Vagina (tissue), 2 donors: ENCODE data around the gene KRT85.

ENCODE experiments used
- POLR2A ChIP-seq, 2 donors: fragments of 450-650 bp; IDR thresholded peaks; one replicate each; pipeline ENCODE4 v1.6.1; 2017; ENCODE audit warnings: antibody characterized with exemption in 2 of 2, mild to moderate bottlenecking in 2 of 2, moderate library complexity in 2 of 2
- POLR2AphosphoS5 ChIP-seq, 2 donors: sonication (generic); formaldehyde crosslinking; IDR thresholded peaks; one replicate each; pipeline ENCODE4 v1.9.0; 2017; ENCODE audit warnings: antibody characterized with exemption in 2 of 2, mild to moderate bottlenecking in 2 of 2, low read depth in 1 of 2; ENCODE audit not compliant: insufficient read depth in 1 of 2
- TF ChIP-seq, protein P1 (sequence below), 3 experiments: fragments of 450-650 bp in 2 of 3; fragments of 200-600 bp in 1 of 3; sonication (generic) in 1 of 3; IDR thresholded peaks; one replicate each; pipeline ENCODE4 v1.5.1; 2017 to 2019; ENCODE audit warnings: antibody characterized with exemption in 3 of 3, mild to moderate bottlenecking in 2 of 3, moderate library complexity in 2 of 3

DNA sequence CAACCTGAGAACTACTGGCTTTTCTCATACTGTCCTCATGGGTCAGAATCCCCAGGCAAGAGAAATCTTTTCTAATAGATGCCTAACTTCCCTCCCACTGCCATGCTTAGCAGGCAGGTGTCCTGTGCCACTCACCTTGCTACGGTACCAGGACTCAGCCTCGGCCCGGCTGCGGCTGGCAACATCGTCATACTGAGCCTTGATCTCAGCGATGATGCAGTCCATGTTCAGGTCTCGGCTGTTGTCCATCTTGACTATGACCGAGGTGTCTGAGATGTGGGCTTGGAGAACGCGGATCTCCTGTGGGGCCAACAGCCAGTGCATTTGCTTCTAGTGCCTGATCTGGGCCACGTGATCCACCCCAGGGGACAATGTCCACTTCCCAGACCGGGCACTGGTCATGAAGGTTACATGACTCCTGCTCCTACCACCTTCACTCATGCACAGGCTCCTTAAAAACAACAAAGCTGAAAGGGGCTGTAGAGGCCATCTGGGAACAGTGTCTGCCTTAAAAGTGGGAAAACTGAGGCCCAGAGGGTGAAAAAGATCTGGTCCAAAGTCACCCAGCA lies 4.1 kb downstream of the KRT85 start:
- TF ChIP-seq, protein P1, sequence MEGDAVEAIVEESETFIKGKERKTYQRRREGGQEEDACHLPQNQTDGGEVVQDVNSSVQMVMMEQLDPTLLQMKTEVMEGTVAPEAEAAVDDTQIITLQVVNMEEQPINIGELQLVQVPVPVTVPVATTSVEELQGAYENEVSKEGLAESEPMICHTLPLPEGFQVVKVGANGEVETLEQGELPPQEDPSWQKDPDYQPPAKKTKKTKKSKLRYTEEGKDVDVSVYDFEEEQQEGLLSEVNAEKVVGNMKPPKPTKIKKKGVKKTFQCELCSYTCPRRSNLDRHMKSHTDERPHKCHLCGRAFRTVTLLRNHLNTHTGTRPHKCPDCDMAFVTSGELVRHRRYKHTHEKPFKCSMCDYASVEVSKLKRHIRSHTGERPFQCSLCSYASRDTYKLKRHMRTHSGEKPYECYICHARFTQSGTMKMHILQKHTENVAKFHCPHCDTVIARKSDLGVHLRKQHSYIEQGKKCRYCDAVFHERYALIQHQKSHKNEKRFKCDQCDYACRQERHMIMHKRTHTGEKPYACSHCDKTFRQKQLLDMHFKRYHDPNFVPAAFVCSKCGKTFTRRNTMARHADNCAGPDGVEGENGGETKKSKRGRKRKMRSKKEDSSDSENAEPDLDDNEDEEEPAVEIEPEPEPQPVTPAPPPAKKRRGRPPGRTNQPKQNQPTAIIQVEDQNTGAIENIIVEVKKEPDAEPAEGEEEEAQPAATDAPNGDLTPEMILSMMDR (IDR thresholded peaks at IDR 0.05): no peak
- TF ChIP-seq POLR2AphosphoS5 (IDR thresholded peaks at IDR 0.05; ENCODE audit: insufficient read depth in 1 of 2, low read depth in 1 of 2) (no peak), POLR2A (IDR thresholded peaks at IDR 0.05) (no peak)
